ENCODE measurements around the gene ASB7. TPM values are rescaled to one million over a fixed set of nuclear protein-coding genes. Genes with fewer than 3 reads are reported as not detected.

ASB7 gene
- total RNA-seq, 4 donors from 2014 or later = 5.1 to 10.3 (median 6.3) TPM

DNA sequence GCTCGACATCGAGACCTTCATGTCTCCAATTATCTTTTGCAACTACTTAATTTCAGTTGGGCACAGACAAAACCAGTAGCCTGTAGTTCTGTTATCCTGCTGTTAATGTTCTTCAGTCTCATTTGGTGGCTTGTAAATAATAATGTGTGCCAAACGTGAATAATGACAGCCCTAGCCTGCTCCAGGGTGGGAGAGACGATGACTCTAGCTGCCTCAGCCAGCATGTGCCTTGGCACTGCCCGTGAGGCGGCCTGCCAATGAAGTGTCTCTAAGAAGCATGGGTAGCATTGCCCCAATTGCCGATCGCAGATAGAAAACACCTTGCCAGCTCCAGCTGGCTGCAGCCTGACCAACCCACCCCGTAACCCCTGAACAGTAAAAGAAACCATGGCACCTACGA lies 58.8 kb downstream of the ASB7 start:
- no peak for TF ChIP-seq POLR2A (IDR thresholded peaks at IDR 0.05)
- TF ChIP-seq, protein P1, sequence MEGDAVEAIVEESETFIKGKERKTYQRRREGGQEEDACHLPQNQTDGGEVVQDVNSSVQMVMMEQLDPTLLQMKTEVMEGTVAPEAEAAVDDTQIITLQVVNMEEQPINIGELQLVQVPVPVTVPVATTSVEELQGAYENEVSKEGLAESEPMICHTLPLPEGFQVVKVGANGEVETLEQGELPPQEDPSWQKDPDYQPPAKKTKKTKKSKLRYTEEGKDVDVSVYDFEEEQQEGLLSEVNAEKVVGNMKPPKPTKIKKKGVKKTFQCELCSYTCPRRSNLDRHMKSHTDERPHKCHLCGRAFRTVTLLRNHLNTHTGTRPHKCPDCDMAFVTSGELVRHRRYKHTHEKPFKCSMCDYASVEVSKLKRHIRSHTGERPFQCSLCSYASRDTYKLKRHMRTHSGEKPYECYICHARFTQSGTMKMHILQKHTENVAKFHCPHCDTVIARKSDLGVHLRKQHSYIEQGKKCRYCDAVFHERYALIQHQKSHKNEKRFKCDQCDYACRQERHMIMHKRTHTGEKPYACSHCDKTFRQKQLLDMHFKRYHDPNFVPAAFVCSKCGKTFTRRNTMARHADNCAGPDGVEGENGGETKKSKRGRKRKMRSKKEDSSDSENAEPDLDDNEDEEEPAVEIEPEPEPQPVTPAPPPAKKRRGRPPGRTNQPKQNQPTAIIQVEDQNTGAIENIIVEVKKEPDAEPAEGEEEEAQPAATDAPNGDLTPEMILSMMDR (IDR thresholded peaks at IDR 0.05 in 4 of 5, conservative IDR thresholded peaks at IDR 0.05 in 1 of 5) = no peak
- intact Hi-C loops (cut with DNase I; ENCODE audit: low total_unique reads) (no loop called here), in situ Hi-C loops (cut with MboI; ENCODE audit: low sequenced_read_pairs in 4 of 4) (no loop called here)
- Histone ChIP-seq H3K9me3 (no peaks in the 10 kb centered on the region), H3K36me3 (no peaks in the 10 kb centered on the region), H3K4me3 (no peak overlapping the region), H3K27me3 (peaks cover 0 to 14% (median 4%) of the 10 kb centered on the region in 3 donors), H3K27ac (no peak overlapping the region), H3K4me1 (no peaks in the 10 kb centered on the region)
- ATAC-seq (no peak), DNase-seq (no peak)

DNA sequence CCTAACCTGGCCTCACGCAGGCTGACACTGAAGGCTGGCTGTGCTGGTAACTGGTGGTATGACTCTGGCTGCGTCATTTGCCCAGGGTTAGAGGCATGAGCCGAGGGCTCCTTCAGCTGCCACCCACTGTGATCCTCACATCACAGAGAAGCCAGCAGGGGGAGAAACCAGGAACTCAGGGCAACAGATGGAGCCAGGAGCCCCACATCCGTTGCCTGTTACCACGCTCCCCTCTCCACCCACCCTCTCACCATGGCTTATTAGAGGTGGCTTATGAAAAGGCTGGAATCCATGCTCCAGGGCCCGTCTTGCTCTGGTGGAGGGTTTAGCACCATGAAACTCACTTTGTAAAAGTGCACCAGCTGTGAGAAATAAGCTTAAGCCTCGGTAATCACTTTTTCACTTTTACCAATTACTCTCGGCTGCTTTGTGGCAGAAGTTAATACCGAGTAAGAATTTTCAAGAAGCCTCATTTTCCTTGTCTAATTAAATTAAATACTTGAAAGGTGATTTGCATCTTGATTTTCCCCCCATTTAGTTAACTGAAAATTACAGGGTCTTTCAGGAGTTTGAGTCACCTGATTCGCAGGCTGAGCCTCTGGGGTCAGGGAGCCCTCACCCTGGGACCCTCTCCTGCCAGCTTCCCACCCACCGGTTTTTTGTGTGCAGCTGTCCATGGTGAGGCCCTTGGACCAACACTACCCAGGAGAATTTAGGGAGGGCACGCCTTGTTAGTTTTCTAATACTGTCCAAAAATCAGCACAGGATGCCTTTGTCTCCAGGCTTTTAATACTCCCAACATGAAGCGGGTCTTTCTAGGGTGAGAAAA lies 60.9 kb downstream of the ASB7 start:
- no peak overlapping the region for H3K27ac ChIP-seq
- intact Hi-C loops (cut with DNase I; ENCODE audit: low total_unique reads) (no loop called here), in situ Hi-C loops (cut with MboI; ENCODE audit: low sequenced_read_pairs in 4 of 4) (no loop called here)

DNA sequence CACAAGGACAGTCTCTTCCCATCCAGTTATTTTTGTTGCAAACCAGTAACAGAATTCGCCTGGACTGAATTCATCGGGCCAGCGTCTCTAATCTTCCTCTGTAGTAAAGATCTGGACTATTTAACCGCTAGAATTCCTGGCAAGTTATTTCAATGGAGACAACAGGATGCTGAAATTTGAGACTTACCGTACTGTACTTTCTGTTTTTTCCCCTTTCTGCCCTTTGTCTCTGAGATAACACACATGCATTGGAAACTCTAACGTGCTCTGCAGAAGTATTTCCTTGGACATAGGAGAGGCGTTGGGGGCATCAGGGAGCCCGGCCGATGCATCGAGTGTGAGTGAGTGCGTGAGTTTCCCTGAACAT lies 61.5 kb downstream of the ASB7 start:
- intact Hi-C loops (cut with DNase I; ENCODE audit: low total_unique reads) = no loop called here
- Histone ChIP-seq H3K27ac (no peak overlapping the region), H3K4me3 (no peak overlapping the region), H3K36me3 (no peaks in the 10 kb centered on the region), H3K4me1 (peaks cover 0 to 4% of the 10 kb centered on the region in 2 donors), H3K9me3 (no peaks in the 10 kb centered on the region), H3K27me3 (peaks cover 0 to 18% (median 8%) of the 10 kb centered on the region in 3 donors)
- ATAC-seq (no peak), DNase-seq (no peak)
- in situ Hi-C loops (cut with MboI; ENCODE audit: low sequenced_read_pairs in 4 of 4) = no loop called here
- no peak for TF ChIP-seq POLR2A (IDR thresholded peaks at IDR 0.05)
- TF ChIP-seq, protein P1 (IDR thresholded peaks at IDR 0.05 in 4 of 5, conservative IDR thresholded peaks at IDR 0.05 in 1 of 5) = no peak

More for the DNA sequence above, 60.9 kb downstream of the ASB7 start:
- Histone ChIP-seq H3K36me3 (no peaks in the 10 kb centered on the region), H3K27me3 (peaks cover 0 to 18% (median 8%) of the 10 kb centered on the region in 3 donors), H3K4me1 (peaks cover 0 to 4% of the 10 kb centered on the region in 2 donors), H3K9me3 (no peaks in the 10 kb centered on the region), H3K4me3 (no peak overlapping the region)
- ATAC-seq (no peak), DNase-seq (no peak)
- no peak for TF ChIP-seq POLR2A (IDR thresholded peaks at IDR 0.05)
- TF ChIP-seq, protein P1 (IDR thresholded peaks at IDR 0.05 in 4 of 5, conservative IDR thresholded peaks at IDR 0.05 in 1 of 5) = no peak

DNA sequence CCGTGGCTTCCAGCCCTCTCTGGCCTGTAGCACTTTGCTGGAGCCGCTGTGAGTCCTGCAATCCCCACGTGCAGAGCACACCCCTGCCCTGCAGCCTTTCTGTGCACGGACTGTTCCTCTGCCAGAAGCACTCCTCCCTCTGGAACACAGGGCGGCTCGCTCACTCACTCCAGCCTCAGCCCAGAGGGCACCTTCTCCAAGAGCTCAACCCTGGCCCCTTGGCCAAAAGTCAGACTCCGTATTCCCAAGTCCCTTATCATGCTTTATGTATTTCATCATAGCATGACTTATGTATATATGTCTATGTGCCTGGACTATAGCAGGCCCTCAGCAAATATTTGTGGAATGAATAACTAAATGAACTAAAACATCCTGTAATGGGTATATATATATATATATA lies 63.2 kb downstream of the ASB7 start:
- Histone ChIP-seq H3K9me3 (no peaks in the 10 kb centered on the region), H3K36me3 (no peaks in the 10 kb centered on the region), H3K4me1 (peaks cover 0 to 4% of the 10 kb centered on the region in 2 donors), H3K27me3 (peaks cover 0 to 18% (median 8%) of the 10 kb centered on the region in 3 donors), H3K27ac (no peak overlapping the region), H3K4me3 (no peak overlapping the region)
- TF ChIP-seq, protein P1 (IDR thresholded peaks at IDR 0.05 in 4 of 5, conservative IDR thresholded peaks at IDR 0.05 in 1 of 5) = no peak
- no peak for TF ChIP-seq POLR2A (IDR thresholded peaks at IDR 0.05)
- DNase-seq (no peak), ATAC-seq (no peak)
- in situ Hi-C loops (cut with MboI; ENCODE audit: low sequenced_read_pairs in 4 of 4) (no loop called here), intact Hi-C loops (cut with DNase I; ENCODE audit: low total_unique reads) (no loop called here)

Data from gastrocnemius medialis (tissue), 4 donors.